ENCODE results near the gene SNRPA1.
A peak's percentile ranks its signal among the peaks of the same experiment; 100 is the strongest.

The SNRPA1 gene

DNA sequence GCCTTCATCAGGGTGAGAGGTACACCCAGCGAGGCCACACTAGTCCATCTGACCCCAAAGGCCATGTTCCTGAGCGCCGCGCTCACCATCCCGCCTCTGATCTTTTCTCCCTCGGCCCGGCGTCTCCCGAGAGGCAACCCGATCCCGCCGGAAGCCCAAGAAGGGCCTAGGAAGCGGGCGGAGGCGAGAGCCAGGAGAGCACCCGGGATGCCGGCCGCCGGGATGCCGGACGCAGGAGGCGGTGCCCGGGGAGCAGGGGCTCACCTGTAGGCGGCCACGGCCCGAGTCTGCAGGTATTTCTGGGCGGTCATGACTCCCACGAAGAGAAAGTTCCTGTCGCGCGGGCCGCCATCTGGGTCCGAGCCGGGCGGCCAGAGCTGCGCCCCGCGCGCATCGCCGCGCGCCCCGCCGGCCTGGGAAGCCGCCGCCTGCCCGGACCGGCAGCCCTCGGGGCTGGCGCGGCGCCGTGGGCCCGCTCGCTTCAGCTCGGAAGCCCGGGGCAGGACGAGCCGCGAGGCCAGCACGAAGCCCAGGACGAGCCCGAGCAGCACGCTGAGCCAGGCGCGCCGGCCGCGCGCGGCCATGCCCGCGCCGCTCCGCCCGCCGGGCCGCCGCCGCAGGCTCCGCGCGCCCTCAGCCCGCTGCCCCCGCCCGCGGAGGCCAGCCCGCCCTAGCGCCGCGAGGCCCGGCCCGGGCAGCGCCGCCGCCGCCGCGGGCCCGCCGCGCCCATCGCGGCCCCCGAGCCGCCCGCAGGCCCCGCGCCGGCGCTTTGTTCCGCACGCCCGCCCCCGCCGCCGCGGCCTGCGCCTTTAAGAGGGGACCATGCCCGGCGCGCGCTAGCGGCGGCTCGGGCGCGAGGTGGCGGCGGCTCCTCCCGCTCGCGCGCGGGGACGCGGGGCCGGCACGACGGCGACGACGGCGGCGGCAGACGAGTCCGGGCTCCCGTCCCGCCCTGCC lies 43.9 kb downstream of the SNRPA1 start:
- H3K4me3 ChIP-seq (ENCODE audit: low read length) = peak overlapping the region; percentile 86
- no peak for DNase-seq (ENCODE audit: low read depth)
- TF ChIP-seq, protein P1, sequence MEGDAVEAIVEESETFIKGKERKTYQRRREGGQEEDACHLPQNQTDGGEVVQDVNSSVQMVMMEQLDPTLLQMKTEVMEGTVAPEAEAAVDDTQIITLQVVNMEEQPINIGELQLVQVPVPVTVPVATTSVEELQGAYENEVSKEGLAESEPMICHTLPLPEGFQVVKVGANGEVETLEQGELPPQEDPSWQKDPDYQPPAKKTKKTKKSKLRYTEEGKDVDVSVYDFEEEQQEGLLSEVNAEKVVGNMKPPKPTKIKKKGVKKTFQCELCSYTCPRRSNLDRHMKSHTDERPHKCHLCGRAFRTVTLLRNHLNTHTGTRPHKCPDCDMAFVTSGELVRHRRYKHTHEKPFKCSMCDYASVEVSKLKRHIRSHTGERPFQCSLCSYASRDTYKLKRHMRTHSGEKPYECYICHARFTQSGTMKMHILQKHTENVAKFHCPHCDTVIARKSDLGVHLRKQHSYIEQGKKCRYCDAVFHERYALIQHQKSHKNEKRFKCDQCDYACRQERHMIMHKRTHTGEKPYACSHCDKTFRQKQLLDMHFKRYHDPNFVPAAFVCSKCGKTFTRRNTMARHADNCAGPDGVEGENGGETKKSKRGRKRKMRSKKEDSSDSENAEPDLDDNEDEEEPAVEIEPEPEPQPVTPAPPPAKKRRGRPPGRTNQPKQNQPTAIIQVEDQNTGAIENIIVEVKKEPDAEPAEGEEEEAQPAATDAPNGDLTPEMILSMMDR (conservative IDR thresholded peaks at IDR 0.05; ENCODE audit: low read length) = no peak

DNA sequence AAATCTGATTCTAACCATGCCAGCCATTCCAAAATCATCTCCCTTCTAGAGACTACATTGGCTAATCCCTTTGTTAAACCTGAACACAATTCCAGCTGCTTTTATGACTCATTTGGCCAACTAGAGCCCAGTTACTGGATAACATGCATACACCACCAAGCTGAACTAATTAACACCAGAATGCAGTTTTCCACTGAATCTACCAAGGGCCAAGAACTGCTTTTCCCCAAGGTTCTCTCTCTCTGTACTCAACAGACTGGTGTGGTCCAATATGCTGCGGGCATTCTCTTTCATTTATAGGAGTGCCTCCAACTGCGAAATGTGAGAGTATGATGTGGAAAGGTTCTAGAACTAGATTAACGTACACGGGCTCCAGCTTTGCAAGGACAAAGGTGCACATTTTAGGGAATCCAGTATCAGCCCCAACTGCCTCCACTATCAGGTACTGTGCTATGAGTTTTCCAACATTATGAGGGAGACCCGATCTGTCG lies 44.7 kb downstream of the SNRPA1 start:
- DNase-seq (ENCODE audit: low read depth) = peak; percentile 94
- TF ChIP-seq, protein P1 (conservative IDR thresholded peaks at IDR 0.05; ENCODE audit: low read length) = no peak; the same call in 1 of the 2 replicates
- H3K4me3 ChIP-seq (ENCODE audit: low read length) = peak overlapping the region; percentile 86

DNA sequence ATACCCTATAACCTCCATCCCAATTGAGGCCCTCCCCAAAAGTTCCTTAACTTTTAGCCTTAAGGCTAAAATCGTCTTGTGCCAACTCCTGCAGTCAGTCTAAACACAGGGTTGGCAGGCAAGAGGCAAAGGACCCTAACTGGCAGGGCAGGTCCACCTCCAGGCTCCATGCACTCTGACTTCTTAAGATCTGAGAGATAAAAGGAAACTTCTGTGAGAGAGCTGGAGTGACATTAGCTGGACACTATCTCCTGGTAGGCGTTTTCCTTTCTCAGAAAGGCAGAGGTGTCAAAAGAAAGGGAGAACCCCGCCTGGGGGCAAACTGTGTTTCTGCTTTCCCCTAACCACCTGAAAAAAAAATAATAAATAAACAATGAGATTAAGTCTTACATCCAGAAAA lies 46.8 kb downstream of the SNRPA1 start:
- TF ChIP-seq, protein P1 (conservative IDR thresholded peaks at IDR 0.05; ENCODE audit: low read length) = no peak
- DNase-seq (ENCODE audit: low read depth) = no peak

DNA sequence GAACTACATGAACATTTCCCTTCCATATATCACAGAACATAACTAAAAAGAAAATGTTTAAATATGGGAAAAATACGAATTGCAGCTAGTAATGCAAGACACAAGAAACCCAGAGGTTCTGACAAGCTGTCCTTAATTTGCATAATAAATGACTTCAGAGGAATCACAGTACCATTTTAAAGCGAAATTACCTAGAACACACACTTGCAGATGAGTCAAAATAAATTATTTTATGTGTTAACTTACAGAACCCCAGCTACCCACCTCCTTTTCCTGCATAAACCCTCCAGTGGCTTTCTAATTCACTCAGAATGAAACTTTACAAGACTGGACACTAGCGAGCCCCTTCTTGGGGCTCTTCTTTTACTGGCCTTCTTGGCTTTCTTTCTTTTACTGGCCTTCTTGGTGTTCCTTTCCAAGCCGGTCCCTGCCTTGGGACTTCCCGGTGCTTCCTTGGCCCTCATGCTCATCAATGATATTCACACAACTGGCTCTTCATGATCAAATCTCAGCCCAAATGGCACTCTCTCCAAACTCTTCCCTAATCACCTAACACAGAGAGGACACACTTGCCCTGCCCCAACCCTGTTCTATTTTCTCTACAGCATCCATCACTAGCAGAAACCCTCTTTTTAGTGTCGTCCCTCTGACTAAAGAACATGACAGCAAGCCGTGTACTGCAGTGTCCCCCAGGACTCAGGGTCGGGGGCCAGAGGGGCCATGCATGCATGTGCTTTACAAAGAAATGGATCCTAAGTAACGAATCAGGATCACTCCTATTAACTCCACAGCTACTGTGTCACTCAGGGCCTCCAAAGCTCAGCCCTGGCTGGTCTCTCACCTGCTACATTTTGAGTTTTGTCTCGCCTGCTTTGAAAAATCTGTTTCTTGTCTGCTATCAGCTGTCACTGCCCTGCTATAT lies 48.0 kb downstream of the SNRPA1 start:
- TF ChIP-seq, protein P1 (conservative IDR thresholded peaks at IDR 0.05; ENCODE audit: low read length) = no peak
- DNase-seq (ENCODE audit: low read depth) = no peak
- H3K4me3 ChIP-seq (ENCODE audit: low read length) = no peak overlapping the region

More for the DNA sequence above, 46.8 kb downstream of the SNRPA1 start:
- H3K4me3 ChIP-seq (ENCODE audit: low read length) = no peak overlapping the region

DNA sequence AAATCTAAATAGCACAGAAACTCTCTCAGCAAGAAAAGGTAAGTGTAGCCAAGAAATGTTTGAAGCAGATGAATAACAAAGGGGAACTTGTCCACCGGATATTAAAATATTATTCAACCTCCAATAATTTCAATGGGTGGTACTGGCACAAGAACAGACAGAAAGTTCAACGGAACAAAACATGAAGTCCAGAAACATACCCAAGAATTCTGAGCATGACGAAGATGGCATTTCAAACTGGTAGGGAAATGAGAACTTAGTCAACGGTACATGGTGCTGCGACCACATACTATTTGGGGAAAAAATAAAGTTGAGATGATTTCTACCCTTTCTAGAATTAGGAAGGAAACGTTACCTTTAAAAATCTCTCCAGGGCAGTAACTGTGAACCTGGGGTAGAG lies 48.7 kb downstream of the SNRPA1 start:
- H3K4me3 ChIP-seq (ENCODE audit: low read length) = no peak overlapping the region
- no peak for DNase-seq (ENCODE audit: low read depth)
- TF ChIP-seq, protein P1 (conservative IDR thresholded peaks at IDR 0.05; ENCODE audit: low read length) = no peak

DNA sequence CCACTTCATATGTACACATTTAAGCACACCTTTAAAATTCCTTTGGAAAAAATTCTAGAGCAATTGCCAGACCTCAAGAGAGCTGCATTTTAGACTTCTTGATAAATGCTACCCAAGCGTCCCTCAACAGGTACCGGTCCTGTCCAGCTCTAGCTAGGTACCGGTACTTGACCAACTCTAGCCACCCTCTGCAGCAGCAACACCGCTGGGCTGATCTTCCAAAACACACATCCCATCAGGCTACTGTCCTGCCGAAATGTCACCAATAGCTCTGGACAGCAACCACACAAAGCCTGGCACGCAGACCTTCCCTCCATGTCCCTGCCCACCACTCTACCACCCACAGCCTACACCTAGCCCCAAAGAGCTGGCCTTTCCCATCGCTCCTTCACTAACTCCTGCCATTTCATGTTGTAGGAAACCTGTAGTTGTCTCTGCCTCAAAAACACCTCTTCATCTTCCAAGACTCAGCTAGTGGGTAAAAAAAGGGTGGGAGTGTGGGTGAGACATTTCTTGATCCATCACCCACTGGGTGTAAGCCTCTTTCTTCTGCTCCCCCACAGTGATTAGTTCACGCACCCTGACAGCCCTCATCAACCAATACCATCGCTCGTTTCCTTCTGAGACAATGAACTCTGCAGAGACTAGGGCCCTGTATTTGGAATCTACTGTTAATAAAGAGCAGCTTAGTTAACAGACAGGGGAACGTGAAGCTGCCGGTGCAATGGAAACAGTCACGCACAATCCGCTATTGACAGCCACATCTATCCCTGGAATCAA lies 50.0 kb downstream of the SNRPA1 start:
- no peak overlapping the region for H3K4me3 ChIP-seq (ENCODE audit: low read length)
- DNase-seq (ENCODE audit: low read depth) = no peak
- TF ChIP-seq, protein P1 (conservative IDR thresholded peaks at IDR 0.05; ENCODE audit: low read length) = no peak
